GM19099 (cell line): Measurements from ENCODE around the gene PVALB.

ENCODE experiments used
- POLR2A ChIP-seq: IDR thresholded peaks from 3 replicates; pipeline ENCODE4 v1.6.1; 2011; ENCODE audit warnings: low read depth; ENCODE audit not compliant: insufficient read length; ENCODE audit errors: extremely low read depth

The PVALB gene

GRCh38 chr22:36855478-36855877, 38.6 kb upstream of the PVALB start:
- no peak for TF ChIP-seq POLR2A

DNA sequence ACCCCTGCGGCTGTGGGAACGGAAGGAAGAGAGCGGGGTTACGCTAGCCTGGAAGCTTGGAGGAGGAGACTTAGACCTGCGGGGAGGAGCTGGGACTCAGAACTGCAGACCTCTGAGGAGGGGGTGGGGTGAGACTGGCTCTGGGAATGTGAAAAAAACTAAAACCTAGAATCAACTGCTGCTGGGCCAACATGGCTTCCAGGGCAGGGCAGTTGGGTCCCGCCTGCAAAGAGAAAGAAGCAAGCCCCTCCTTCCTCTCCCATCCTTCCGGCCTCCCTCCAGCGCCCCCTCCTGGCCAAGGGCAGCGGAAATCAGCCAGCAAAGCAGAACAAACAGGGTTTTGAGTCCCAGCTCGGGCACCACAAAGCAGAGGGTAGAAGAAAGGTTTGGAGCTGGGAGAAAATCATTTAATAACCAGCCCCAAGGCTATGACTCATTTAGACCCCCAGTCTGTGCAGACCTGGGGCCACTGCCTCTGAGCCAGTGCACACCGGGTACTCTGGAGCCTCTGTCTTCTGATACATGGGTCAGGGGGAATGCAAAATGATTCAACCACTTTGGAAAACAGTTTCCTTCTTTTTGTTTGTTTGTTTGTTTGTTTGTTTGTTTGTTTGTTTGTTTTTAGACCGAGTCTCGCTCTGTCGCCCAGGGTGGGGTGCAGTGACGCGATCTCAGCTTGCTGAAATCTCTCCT, 36.7 kb upstream of the PVALB start:
- peak; percentile 47 for TF ChIP-seq POLR2A

- no peak for TF ChIP-seq POLR2A
These were observed 35.5 kb upstream of the PVALB start for GRCh38 chr22:36852056-36852973.

DNA sequence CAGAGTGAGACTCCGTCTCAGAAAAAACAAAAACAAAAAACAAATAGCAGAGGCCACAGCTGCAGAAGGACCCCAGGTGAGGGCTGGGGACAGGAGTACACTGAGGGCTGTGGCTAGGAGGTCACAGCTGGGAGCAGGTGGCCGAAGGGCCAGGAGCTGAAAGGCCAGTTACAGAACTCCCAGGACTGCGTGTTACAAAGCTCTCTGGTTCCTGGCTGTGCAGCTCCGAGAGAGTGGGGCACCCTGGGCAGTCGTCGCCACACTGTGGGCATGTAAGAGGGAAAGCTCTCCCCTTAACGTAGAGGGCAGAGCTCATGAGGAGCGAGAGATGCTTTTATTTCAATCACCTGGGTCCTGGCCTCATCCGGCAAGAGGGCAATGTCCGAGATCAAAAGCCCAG, 33.8 kb upstream of the PVALB start:
- TF ChIP-seq POLR2A, result no peak

DNA sequence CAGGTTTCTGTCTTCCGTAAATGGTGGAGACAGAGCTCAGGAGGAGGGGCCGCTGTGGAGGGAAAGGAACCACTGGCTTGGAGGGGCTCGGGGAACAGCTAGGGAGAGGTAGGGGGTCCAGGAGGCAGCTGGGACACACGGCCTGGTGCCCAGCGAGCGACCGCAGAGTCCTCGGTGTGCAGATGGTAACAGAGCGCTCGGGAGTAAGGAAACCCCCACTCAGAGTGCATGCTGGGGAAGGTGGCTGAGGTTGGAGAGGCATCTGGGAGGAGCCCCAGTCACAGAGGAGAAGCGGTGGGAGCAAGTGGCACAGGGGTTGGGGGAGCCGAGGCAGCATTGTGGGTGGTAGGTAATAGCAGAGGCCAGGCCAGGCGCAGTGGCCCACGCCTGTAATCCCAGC, 33.2 kb upstream of the PVALB start:
- TF ChIP-seq POLR2A, result no peak

DNA sequence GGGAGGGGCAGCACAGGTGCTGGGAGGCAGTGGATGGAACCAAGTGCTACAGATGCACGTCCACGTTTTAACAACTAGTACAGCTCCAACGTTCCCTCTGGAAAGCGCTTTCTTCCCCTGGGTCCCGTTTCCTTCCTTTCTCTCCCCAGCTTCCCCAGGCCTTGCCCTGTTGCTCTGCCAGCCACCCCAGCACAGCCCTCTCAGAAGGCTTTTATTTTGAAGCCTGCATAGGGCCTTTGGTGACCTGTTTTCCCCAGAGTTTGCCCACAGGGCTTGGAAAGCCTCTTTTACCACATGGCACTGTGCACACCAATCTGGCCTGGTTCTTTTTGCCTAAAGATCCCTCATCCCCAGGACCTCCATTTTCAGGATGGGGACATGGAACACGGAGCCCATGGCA, 30.1 kb upstream of the PVALB start:
- no peak for TF ChIP-seq POLR2A

- no peak for TF ChIP-seq POLR2A
These were observed 29.4 kb upstream of the PVALB start for GRCh38 chr22:36846271-36846670.

DNA sequence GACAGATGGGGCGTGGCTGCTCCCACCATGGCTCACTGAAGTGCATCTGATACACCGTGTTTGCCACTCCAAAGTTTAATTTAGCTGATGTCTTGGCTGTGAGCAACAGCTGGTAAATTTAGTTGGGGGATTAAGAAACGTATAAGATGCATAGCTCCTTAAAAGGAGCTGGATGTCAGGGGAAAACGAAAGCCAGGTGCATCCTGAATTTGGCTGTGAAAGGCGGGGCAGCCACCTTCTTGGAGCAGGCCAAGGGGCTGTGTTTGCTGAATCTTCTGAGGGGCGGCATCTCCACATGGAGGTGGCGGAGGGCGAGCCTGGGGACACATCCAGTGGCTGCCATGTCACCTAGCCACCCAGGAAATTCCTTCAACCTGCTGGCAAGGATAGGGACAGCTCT, 23.3 kb upstream of the PVALB start:
- no peak for TF ChIP-seq POLR2A

- TF ChIP-seq POLR2A, result no peak
These were observed 22.7 kb upstream of the PVALB start for GRCh38 chr22:36839356-36840073.

- no peak for TF ChIP-seq POLR2A
These were observed 21.5 kb upstream of the PVALB start for GRCh38 chr22:36838119-36839030.

GRCh38 chr22:36835903-36836302, 19.1 kb upstream of the PVALB start:
- TF ChIP-seq POLR2A, result no peak

DNA sequence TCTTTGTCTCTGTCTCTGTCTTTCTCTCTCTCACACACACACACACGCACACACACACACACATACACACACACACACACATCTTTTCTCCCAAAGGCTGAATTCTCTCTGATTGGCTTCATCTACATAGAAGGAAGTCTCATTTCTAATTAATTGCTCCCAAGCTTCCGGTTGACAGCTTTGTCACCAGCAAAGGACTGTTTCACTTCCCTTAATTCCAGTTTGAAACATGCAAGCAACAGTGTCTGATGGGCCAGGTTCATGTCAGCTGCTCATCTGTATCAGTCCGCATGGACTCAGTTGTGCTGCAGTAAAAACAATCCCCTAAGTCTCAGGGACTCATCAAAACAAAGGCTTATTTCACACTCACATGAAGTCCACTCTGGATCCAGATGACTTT, 16.2 kb upstream of the PVALB start:
- TF ChIP-seq POLR2A, result no peak

DNA sequence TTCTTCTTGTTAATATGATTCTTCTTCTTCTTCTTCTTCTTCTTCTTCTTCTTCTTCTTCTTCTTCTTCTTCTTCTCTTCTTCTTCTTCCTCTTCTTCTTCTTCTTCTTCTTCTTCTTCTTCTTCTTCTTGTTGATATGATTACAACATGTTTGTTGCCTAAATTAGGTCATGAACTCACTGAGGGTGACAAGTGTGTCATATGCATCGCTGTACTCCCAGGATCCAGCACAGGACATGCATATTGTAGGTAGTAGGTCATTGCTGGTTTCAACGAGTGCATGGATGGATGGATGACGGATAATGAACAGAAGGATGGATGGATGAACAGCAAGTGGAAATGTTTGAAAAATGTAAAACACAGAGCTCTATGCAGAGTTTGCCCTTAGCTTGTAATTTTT, 14.9 kb upstream of the PVALB start:
- no peak for TF ChIP-seq POLR2A

- no peak for TF ChIP-seq POLR2A
These were observed 14.4 kb upstream of the PVALB start for GRCh38 chr22:36831206-36831605.
